Choroid plexus epithelial cell (primary cell): ENCODE data around the gene CARD11.
"Not testable (repeated sequence)": the region's sequence is repeated elsewhere in the genome, so short reads cannot be mapped to it uniquely, and the experiment has no call there.

Experiments used
- DNase-seq: peaks from one replicate; pipeline ENCODE4 v3.0.0-alpha.2; 2010; ENCODE audit warnings: low read depth
- H3K4me3 ChIP-seq: 2 replicates; pipeline ENCODE4 v1.5.1; 2011; ENCODE audit warnings: low read depth, mild to moderate bottlenecking, control low read depth, low read length, moderate library complexity
- CTCF ChIP-seq: conservative IDR thresholded peaks from 2 replicates; pipeline ENCODE4 v1.5.1; 2011; ENCODE audit warnings: low read depth, mild to moderate bottlenecking, control low read depth, inconsistent platforms, low read length, moderate library complexity

Gene CARD11

GRCh38 chr7:2965301-2965700, 78.4 kb downstream of the CARD11 start:
- no peak for TF ChIP-seq CTCF
- DNase-seq: no peak
- H3K4me3 ChIP-seq: no peak overlapping the region

- H3K4me3 ChIP-seq: no peak overlapping the region
- TF ChIP-seq CTCF: no peak
- DNase-seq: no peak
Observed at GRCh38 chr7:2964208-2964607, 79.5 kb downstream of the CARD11 start.

- H3K4me3 ChIP-seq: no peak overlapping the region
- TF ChIP-seq CTCF: no peak
- no peak for DNase-seq
Observed at GRCh38 chr7:2962865-2963264, 80.8 kb downstream of the CARD11 start.

GRCh38 chr7:2959828-2960599, 83.7 kb downstream of the CARD11 start:
- no peak for TF ChIP-seq CTCF

GRCh38 chr7:2959103-2959680, 84.5 kb downstream of the CARD11 start:
- no peak for DNase-seq
- no peak for TF ChIP-seq CTCF
- no peak overlapping the region for H3K4me3 ChIP-seq

More at GRCh38 chr7:2959828-2960599, 83.7 kb downstream of the CARD11 start:
- no peak overlapping the region for H3K4me3 ChIP-seq
- no peak for DNase-seq

- no peak for DNase-seq
- H3K4me3 ChIP-seq: no peak overlapping the region
- no peak for TF ChIP-seq CTCF
Observed at GRCh38 chr7:2958416-2959102, 85.1 kb downstream of the CARD11 start.

GRCh38 chr7:2957369-2957727, 86.3 kb downstream of the CARD11 start:
- H3K4me3 ChIP-seq, DNase-seq: not testable (repeated sequence)
